ENCODE measurements around the gene PAIP2.
A peak's percentile ranks its signal among the peaks of the same experiment; 100 is the strongest.
"Not testable (repeated sequence)": the region's sequence is repeated elsewhere in the genome, so short reads cannot be mapped to it uniquely, and the experiment has no call there.

PAIP2 gene

DNA sequence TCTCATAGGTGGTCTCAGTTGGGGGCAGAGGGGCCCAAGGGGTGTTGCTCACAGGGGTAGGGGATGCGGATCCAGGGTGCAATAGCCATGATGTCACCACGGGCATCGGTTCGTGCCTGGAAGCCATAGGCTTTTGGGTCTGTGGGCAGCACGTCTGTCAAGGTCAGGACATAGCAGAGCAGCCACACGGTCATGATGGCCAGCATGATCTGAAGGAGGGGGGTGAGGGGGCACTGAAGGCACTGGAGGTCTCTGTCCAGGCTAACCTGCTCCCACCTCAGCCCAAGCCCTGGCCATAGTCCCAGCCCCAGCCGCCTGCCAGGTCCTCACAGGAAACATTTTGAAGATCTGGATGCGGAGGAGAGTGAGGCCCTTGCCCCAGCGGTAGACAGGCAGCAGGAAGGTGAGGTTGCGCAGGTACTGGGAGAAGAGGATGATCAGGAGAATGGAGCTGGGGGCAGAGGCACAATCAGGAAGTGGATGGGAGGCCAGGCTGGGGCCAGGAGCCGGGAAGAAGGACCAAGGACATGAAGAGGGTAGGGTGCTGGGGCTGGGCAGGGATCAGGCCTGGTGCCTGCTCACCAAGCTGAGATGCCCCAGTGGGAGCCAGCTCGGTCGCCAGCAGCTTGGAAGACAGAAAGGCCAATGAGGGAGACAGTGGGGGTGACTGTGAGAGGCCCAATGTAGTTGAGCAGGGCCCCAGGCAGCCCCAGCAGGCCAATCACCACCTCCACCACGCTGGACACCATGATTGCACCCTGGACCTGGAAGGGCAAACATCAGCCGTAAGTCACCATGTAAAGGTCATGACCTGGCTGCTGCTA lies 38.2 kb downstream of the PAIP2 start:
- no peak for DNase-seq

DNA sequence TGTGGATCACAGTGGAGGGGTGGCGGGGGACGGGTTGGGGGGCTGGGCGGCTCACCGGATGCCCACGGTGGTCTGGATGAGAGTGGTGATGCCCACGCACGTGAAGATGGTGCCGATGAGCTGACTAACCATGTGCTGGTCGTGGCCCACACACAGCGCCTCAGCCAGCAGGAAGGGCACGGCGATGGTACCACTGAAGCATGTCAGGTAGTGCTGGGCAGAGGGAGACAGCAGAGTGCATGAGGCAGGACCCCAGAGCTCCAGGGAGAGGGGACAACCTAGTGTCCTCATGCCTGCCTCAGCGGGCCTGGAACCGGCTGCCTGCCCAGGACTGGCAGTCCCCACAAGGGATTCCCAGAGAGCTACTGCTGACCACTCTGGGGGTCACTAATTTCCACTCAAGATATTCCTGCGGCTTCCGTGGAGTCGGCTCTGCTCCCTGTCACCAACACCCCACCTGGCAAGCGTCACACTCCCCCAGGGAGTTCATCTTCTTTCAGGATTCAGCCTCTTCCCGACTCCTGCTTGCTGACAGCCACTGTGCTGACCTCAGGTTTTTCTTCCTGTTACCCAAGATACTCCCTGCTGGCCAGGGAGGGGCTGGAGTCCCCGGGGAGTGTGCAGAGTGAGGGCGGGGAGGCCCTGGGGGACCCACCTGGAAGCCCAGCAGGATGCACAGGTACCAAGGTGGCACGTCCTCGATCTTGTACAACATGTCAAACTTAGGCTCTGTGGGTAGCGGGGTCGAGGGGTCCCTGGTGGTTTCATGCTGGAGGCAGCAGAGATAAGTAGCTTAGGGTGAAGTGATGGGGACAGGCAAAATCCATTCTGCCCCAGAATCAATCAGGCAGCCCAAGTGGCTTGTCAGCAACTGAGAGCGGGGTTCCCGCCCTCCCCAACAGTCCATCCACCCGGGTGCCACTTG lies 40.4 kb downstream of the PAIP2 start:
- no peak for DNase-seq

DNA sequence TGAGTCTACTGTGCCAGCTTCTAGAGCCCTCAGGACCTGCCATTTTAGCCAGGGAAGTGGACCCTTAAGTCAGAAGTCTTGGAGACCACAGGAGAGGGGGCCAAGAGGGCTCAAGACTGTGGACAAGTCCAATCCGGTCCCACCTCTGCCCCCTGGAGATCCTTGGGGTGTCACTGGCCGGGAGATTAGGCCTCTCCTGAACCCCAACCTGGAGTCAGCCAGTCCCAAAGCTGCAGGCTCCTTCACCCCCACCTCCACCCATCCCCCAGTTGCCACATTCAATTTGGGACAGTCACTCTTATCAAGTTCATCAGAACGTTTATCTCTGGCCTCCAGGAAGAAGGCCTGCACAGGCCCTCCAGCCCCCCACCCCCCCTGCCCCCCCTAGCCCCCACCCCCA lies 41.2 kb downstream of the PAIP2 start:
- DNase-seq, result no peak

DNA sequence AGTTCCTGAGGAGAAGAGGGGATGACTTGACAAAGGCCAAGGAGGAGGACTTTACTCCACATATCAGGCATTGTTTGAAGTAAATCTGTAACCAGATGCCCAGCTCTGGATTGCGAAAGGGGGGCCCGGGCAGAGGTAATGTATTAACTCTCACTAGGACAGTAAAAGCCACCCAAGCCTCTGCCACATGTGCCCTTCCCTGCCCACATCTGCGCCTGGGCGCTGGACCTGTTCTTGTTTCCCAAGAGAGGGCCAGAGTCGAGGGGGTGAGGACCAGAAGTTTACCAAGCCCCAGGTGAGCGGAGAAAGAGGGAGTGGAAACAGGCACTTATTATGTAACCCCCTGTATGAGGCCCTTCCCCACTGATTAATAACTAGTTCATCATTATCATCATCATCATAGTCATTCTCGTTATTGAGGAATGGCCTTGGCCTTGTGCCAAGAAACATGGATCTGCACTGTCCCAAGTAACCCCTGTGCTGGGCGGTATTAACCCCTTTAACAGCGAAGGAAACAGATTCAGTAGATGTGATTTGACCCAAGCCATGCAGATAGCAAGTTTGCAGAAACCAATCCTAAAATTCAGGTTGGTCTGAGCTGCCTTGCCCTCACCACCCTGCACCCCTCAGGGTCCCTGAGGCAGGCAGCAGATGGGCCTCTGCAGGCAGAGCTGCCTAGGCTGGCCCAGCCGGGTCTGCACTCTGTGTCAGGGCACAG lies 41.8 kb downstream of the PAIP2 start, which contains the start of gene SLC23A1:
SLC23A1 (minus strand) TSS at position 23 of the 718 bp plus-strand sequence. CDS start 44 bp downstream, outside the sequence.
- no peak for DNase-seq

DNA sequence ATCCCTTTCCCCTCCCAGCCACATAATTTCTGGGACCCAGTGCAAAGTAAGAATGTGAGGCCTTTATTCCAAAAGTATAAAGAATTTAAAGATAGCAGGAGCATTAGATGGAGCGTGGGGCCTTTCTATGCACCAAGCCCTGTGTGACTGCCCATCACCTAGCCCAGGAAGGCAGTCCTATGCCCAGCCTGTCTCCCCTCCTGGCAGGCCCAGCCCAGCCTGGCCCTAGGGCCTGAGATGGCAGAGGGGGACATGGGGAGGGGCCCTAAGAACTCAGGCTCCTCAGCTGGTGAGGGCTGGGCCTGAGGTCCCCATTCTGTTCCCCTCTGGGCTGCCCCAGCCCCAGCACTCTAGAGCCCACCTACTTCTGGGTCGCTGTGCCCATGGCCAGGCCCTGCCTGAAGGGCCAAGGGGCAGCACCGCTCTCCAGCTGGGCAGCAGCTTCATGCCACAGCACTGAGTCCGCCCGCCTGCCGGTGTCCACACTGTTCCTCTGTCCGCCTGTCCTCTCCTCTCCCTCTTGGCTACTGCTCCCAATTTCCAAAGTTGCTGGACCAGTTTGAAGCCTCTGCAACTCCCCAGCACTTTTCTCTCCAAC lies 42.4 kb downstream of the PAIP2 start:
- DNase-seq, result no peak

DNA sequence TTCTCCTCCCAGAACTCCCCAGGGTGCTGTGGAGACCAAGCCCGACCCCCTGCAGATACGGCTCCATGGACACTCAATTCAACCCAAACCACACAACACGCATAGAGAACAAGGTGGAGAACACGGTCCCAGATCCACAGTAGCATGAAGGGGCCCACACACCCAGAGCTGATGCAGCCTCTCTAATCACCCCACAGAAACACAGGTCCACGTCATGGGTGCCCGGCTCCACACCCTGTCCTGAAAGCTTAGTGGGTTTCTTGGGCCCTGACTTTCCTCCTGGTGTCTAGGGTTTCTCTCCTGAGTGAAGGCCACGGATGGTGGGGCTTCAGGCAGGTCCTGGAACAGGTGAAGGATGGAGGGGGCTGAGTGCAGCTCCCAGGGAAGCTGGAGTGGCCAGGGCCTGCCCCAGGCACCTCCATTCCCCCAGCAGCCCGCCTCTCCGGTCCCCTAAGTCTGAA lies 43.0 kb downstream of the PAIP2 start:
- DNase-seq, result no peak

DNA sequence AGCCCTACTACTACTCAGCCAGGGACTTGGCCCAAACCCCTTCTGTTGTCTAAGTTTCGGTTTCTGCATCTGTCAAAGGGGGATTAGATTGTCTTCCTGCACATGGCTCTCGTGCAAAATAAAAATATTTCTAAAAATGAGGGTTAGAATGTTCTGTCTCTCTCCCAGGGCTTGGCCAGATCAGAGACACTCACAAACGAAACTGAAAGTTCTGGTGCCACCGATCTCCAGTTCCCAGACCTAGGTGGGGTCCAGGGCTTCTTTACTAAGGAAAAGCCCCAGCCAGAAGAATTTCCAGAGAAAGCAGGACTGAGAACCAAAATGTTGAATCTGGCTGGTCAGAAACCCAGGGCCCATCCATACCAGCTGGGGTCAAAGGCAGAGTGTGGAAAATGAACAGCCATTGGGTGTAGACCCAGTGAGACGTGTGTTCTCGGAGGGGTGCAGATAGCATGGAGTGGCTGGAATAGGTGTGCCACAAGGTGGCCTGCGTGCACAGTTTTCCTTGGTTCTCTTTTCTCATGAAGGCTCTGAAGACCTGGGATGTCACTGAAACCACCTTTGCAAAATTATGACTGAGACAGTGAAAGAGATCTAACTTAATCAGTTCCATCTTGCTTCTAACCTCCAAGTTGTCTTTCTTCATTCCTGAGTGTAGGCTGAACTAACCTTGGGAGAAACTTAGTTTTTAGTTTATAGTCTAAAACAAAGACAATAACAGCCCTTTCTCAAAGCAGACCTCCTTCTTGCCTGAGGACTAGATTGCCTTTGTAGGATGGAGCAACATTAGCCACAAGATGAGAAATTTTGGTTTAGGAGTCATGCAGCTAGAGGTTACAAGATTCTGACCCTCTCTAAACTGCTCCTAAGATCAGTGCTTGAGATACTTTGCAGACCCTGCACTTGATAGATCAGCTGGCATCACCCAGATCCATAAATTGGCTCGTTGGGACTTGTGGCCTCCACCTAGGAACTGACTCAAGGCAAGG lies 43.7 kb downstream of the PAIP2 start:
- DNase-seq, result peak in 1 of 2 donors; percentile 43

DNA sequence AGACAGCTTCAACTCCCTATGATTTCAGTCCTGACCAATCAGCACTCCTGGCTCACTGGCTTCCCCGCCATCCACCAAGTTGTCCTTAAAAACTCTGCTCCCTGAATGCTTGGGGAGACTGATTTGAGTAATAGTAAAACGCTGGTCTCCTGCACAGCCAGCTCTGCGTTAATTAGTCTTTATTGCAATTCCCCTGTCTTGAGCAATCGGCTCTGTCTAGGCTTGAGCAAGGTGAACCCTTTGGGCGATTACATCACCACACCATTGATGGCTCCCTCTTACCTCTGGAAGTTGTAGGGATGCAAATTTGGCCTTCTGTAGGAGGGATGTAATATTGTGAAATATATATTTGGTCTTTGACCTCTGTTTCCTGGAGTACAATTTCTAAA lies 44.4 kb downstream of the PAIP2 start:
- DNase-seq, result no peak

DNA sequence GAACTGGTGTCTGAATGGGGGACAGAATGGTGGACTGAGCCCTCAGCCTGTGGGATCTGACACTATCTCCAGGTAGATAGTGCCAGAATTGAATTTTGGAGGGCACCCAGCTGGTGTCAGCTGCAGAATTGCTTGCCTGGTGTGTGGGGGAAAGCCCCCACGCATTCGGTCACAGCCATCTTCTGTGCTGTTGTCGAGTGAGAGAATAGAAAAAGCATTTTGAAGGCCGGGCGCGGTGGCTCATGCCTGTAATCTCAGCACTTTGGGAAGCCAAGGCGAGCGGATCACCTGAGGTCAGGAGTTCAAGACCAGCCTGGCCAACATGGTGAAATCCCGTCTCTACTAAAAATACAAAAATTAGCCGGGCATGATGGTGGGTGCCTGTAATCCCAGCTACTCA lies 45.3 kb downstream of the PAIP2 start:
- DNase-seq, result not testable (repeated sequence)

DNA sequence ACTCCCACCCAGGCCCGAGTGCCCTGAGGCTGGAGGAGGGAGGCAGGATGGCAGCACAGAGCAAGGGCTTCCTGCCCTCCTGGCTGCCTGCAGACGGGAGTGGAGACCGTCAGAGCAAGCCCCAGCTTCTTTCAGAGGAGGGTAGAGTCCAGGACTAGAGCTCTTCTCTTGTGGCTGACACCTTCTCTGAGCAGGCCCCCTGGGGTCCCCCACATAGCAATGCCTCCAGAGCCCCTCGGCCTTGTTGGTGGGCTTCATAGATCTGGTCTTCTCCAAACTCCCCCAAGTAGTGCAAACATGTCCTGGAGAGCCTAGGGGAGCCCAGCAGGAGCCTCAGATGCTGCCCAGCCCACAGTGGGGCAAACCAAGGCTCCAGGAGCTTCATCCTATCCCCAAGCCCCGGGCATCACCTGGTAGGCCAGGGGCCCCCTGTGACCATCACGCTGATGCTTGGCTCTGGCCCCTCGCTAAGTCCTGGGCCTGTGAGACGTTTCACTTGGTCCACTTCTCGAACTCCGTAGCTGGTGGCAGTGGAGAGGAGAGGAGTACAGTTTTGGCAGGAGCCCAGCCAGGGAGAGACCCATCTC lies 46.0 kb downstream of the PAIP2 start:
- DNase-seq, result no peak

DNA sequence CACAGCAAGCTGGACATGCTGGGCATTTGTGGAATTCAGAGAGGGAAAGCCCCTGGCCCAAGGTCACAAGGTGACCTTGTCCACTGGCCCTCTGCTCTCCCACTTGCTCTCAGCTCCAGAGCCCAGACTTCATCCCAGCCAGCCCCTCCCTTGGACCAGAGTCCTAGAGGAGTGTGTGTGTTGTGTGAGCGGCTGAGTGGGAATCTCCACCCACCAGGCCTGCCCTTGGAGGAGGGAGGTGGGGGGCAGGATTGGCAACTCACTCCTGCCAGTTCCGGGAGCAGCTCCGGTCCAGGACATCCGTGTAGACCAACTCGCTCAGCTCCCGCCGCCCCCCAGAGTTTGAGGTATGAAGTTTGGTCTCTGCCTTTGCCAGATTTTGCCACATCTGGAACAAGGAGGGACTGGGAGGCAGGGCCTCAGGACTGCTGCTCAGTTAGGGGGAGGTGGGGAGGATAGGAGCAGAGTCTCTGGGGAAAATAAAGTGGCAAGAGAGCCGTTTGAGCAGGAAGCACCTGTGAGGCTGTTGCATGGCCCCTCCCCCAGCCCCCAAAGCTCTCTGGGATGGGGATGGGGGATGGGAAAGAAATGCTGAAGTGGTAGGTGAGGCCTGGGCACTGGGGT lies 46.7 kb downstream of the PAIP2 start:
- DNase-seq, result peak in 1 of 2 donors; percentile 69

DNA sequence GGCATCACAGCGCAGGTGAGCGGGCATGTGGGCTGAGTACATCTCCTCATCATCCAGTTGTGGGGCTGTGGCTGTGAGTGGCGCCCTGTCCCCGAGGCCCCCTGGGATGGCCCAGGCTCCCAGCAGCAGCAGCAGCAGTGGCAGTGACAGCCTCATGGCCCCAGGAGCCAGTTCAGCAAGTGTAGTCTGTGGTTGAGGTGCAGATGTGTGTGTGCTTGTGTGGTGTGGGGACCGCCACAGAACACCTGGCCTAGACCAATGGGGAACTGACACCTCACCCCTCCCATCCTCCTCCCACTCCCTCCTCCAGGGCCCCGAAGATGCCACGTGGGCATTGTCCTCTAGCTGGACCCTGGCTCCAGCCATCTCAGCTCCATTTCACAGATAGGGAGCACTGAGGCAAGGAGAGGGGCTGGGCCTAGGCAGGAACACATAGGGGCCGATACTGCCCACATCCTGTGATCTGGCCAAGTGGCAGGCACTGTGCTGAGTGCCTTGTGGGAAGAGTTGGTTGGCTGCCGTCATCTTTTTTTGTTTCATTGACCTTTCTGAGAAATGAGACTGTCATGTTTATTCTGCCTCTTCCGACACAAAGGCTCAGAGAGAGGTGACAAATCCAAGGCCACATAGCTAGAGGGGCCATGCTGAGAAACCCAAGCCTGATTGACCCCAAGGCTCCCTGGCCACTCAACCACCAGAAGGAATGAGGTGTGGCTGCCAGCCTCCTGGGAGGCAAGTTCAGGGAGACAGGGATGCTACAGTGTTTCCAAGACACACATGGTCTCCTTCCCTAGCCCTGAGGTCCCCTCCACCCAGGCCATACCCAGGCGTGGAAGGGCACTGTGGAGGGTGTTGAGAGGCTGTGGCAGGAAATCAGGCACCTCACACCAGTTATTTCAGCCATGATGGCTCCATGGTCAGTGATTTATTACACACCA lies 48.3 kb downstream of the PAIP2 start, which contains the start of gene MZB1:
MZB1 (minus strand) TSS at position 213 of the 938 bp plus-strand sequence; CDS start at position 156, 57 bp downstream.
- DNase-seq, result peak; percentile 83 to 86

DNA sequence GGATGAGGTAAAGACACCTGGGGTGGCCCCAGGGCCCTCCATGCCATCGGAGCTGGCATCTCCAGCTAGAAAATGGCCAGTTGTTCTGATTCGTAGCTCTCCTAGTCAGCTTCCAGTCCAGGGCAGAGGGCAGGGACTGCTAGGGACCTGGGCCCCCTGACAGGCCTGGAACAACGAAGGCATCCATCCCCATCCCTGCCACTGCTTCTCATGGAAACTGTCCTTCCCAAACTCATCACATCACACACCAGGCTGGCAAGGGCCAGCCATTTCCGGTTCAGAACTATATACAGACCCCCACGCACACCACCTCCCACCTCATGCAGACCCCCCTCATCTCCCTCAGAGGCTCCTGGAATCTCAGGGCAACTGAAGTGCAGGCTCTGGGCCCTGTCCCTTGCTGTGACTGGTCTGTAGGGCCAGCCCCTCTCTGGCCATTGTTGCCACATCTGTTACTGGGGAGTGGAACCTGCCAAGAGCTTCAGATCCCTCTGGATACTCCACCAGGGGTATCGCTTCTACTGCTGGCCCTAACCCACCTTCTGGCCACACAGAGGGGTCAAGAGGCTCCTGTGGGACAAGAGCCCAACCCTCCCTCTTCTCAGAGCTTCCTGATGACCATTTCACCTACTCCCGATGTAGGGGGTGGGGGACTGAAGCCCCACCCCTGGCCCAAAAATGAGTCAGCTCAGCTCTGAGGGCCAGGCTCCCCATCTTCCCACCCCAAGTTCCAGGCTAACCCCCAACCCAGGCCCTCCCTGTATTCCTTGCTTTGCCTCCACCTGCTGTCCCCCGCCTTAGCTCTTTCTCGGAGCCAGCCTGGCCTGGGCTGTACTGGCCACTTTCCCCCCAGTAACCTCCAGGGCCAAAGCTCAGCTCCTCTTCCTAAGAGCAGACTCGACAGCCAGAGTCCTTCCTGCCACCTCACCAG lies 49.2 kb downstream of the PAIP2 start:
- no peak for DNase-seq

DNA sequence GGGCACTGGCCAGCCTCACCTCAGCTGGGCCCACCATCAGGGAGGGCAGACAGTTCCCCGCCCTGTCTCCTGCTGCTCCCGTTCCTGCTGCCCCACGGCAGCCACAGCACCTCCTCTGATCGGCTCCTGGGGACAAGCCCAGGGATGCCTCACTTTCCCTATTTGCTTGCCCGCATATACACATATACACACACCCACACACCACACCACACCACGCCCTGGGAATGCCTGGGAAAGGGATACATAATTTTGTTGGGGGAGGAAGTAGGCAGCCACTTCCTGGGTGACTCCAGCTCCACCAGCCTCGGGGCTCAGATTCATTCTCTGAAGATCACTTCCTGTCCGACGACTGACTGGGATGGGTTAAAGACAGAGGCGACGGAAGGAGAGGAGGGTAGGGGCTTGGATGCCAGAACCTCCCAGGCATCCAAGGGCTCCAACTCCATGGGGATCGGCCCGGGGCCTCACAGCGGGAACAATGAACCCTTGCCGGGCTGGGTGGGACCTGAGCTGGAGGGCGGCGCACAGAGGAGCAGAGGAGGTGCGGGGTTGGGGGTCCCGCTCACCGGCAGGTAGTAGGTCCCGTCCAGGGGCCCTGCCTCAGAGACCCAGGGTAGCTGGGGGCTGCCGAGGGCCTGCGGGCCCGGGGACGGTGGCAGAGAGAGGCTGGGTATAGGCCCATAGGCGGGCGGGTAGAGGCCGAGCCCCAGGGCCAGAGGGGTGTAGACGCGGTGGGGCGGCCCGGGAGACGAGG lies 50.1 kb downstream of the PAIP2 start:
- DNase-seq, result no peak

DNA sequence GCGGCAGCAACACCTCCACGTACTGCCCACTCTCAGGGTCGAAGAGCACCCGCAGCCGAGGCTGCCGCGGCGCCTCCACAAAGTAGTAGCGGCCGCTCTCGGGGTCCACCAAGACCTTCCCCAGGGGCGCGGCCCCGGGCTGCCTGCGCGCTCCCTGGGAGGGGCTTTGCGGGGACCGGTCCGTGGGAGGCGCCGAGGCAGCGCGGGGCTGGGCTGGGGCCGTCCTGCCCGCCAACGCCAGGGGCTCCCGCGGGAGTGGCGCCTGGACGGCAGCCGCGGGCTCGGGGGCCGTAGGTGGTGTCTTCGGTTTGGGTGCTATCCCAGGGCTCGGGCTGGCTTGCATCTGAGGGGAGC lies 50.6 kb downstream of the PAIP2 start:
- no peak for DNase-seq

DNA sequence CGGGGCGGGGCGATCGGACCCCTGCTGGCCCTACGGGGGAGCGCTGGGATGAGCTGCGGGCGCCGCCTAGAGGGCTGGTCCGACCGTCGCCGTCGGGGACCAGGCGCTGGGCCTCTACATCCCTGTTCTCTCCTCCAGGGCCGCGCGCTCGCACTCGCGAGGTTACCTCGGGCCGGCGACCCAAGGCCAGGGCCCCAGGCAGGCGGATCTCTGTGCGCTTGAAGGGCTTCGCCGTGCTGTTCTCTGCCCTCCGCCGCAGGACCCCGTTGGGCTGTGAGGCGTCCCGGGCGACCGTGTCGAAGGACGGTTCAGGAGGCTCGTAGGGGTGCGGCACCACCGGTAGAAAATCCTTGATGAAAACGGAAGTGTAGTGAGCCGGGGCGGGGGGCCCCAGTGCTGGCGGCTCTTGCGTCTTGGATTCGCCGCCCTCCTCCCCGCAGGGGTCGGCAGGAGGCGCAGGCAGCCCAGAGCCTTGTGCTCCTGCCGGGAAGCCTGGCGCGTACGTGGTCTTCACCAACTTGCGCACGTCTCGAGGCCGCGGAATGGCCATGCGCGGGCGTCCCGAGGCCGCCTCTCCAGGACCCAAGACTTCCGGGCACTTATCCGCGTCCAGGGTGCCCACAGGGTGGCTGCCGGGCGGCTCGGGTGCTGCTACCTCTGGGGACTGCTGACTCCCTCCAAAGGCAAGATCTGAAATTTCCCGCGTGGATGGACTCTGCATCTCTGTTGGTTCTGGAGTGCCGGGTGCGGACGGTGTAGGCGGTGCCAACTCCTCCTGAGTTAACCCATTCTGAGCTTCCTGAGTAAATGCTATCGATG lies 51.2 kb downstream of the PAIP2 start:
- DNase-seq, result peak; percentile 81 to 83
